ENCODE measurements around the gene R3HDM2.

DNA sequence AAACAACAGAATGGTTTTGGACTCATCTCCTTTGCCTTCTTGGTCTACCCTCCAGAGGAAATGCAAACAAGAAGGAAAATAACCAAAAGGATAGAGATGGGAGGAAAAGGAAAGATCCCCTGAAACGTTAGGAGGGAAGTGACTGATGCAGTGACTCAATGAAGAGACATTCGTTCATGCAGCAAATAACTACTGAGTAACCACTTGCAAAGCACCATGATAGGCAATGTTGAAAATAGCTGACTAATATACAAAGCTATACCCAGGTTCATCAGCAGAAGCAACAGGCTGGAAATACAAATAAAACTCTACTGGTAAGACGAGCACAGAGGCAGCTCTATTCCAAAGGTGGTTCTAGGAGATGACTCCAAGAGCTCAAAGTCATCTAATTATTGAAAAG lies 41.8 kb downstream of the R3HDM2 start:
- TF ChIP-seq, protein P1, sequence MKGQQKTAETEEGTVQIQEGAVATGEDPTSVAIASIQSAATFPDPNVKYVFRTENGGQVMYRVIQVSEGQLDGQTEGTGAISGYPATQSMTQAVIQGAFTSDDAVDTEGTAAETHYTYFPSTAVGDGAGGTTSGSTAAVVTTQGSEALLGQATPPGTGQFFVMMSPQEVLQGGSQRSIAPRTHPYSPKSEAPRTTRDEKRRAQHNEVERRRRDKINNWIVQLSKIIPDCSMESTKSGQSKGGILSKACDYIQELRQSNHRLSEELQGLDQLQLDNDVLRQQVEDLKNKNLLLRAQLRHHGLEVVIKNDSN (CRISPR knock-in tag; IDR thresholded peaks at IDR 0.05), result no peak
- TF ChIP-seq E2F1 (CRISPR knock-in tag; IDR thresholded peaks at IDR 0.05) (no peak), ZNF263 (CRISPR knock-in tag; IDR thresholded peaks at IDR 0.05; ENCODE audit: low read depth) (no peak)
- TF ChIP-seq, protein P2, sequence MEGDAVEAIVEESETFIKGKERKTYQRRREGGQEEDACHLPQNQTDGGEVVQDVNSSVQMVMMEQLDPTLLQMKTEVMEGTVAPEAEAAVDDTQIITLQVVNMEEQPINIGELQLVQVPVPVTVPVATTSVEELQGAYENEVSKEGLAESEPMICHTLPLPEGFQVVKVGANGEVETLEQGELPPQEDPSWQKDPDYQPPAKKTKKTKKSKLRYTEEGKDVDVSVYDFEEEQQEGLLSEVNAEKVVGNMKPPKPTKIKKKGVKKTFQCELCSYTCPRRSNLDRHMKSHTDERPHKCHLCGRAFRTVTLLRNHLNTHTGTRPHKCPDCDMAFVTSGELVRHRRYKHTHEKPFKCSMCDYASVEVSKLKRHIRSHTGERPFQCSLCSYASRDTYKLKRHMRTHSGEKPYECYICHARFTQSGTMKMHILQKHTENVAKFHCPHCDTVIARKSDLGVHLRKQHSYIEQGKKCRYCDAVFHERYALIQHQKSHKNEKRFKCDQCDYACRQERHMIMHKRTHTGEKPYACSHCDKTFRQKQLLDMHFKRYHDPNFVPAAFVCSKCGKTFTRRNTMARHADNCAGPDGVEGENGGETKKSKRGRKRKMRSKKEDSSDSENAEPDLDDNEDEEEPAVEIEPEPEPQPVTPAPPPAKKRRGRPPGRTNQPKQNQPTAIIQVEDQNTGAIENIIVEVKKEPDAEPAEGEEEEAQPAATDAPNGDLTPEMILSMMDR (IDR thresholded peaks at IDR 0.05), result no peak

Measured in WTC11 (cell line).